Muscle of leg (tissue), 16 donors: ENCODE results near the gene FBXO33. TPM values are rescaled to one million over a fixed set of nuclear protein-coding genes. Genes with fewer than 3 reads are reported as not detected.

ENCODE experiments used
- DNase-seq: peaks from one replicate; pipeline ENCODE4 v3.0.0; 2013
- H3K27ac ChIP-seq: one replicate; pipeline ENCODE4 v1.5.1; 2013; ENCODE audit warnings: mild to moderate bottlenecking, low read length, control low read depth
- H3K27me3 ChIP-seq: one replicate; pipeline ENCODE4 v1.6.1; 2013; ENCODE audit warnings: low read length; ENCODE audit not compliant: control insufficient read depth, insufficient read depth
- H3K36me3 ChIP-seq: one replicate; pipeline ENCODE4 v1.6.1; 2013; ENCODE audit warnings: low read length; ENCODE audit not compliant: control insufficient read depth, insufficient read depth
- H3K4me1 ChIP-seq: one replicate; pipeline ENCODE4 v1.6.1; 2013; ENCODE audit warnings: low read length; ENCODE audit not compliant: control insufficient read depth, insufficient read depth
- H3K4me3 ChIP-seq: one replicate; pipeline ENCODE4 v1.5.1; 2013; ENCODE audit warnings: low read length, control low read depth
- H3K9me3 ChIP-seq: replicated peaks from 2 replicates; pipeline ENCODE4 v1.6.1; 2013; ENCODE audit warnings: low read depth, low read length; ENCODE audit not compliant: control insufficient read depth
- WGBS: methylation state at CpG from one replicate; pipeline ENCODE4 v1.1.5; 2013; ENCODE audit warnings: missing lambda C conversion rate; ENCODE audit not compliant: insufficient coverage; 5-methylcytosine and 5-hydroxymethylcytosine counted together
- long read RNA-seq, 11 donors: transcript quantifications; one replicate each; lab custom pipeline, GENCODE V29; 2026
- polyA plus RNA-seq, 8 donors: library from polyadenylated mRNA; unstranded; fragments of 120-200 nt; gene quantifications; one replicate each; pipeline versions ENCODE4 v1.2.1 to v1.2.3, GENCODE V29; 2013; ENCODE audit warnings: inconsistent platforms in 1 of 8, low replicate concordance in 1 of 8; ENCODE audit not compliant: insufficient read length in 8 of 8, insufficient read depth in 1 of 8
- total RNA-seq: library from RNA; stranded (reverse); fragments of 120-200 nt; gene quantifications from one replicate; pipeline ENCODE4 v1.2.4, GENCODE V29; 2013

Gene FBXO33
- total RNA-seq (6.2 TPM), polyA plus RNA-seq (1 to 10 TPM; 3.6 to 4.9 (median 4.5) TPM)
- long read RNA-seq, donor 1, partial matches to known transcripts, result 0 of 1 reads
- long read RNA-seq, donor 1, other reads (novel, unspliced or antisense), result 0 of 1 reads
- long read RNA-seq, donor 2, result 0 reads
- long read RNA-seq, donor 3, partial matches to known transcripts, result 0 of 1 reads
- long read RNA-seq, donor 3, other reads (novel, unspliced or antisense), result 0 of 1 reads
- long read RNA-seq, donor 4, result 0 reads
- long read RNA-seq, donor 5, result 0 reads
- long read RNA-seq, donor 6, result 0 reads
- long read RNA-seq, donor 7, result 0 reads
- long read RNA-seq, donor 8, partial matches to known transcripts, result 0 of 1 reads
- long read RNA-seq, donor 8, other reads (novel, unspliced or antisense), result 0 of 1 reads
- long read RNA-seq, donor 9, partial matches to known transcripts, result 0 of 1 reads
- long read RNA-seq, donor 9, other reads (novel, unspliced or antisense), result 0 of 1 reads
- long read RNA-seq, donor 10, partial matches to known transcripts, result 0 of 4 reads
- long read RNA-seq, donor 10, other reads (novel, unspliced or antisense), result 0 of 4 reads
- long read RNA-seq, donor 11, partial matches to known transcripts, result 0 of 2 reads
- long read RNA-seq, donor 11, other reads (novel, unspliced or antisense), result 0 of 2 reads

- Histone ChIP-seq H3K9me3 (no peaks in the 10 kb centered on the region), H3K4me3 (peak within 1 kb of the TSS; percentile 90), H3K36me3 (no peaks in the 10 kb centered on the region), H3K27ac (peak within 1 kb of the TSS; percentile 99), H3K4me1 (peaks cover 12% of the 10 kb centered on the region), H3K27me3 (no peaks in the 10 kb centered on the region)
- WGBS, result 0% methylated on average over 32 of the region's 47 CpGs
- DNase-seq, result peak; percentile 98
Observed at GRCh38 chr14:39432179-39432618, at the start of gene FBXO33. Gene FBXO33, minus strand, starts transcription at chr14:39432433. Its CDS starts 271 bp downstream, at chr14:39432162.

GRCh38 chr14:39474416-39474911 is 42.2 kb upstream of the FBXO33 start:
- Histone ChIP-seq H3K9me3 (no peaks in the 10 kb centered on the region), H3K4me3 (no peak overlapping the region), H3K36me3 (no peaks in the 10 kb centered on the region), H3K27me3 (no peaks in the 10 kb centered on the region), H3K4me1 (no peaks in the 10 kb centered on the region), H3K27ac (no peak overlapping the region)
- no CpG with 5 or more reads among the region's 1 CpG for WGBS
- no peak for DNase-seq

- Histone ChIP-seq H3K4me3 (no peak overlapping the region), H3K36me3 (no peaks in the 10 kb centered on the region), H3K27me3 (no peaks in the 10 kb centered on the region), H3K27ac (no peak overlapping the region), H3K4me1 (no peaks in the 10 kb centered on the region), H3K9me3 (no peaks in the 10 kb centered on the region)
- WGBS, result 100% methylated on average over 1 of the region's 2 CpGs
- DNase-seq, result no peak
Observed at GRCh38 chr14:39472078-39472477, 39.8 kb upstream of the FBXO33 start.

- WGBS, result 14% methylated on average over 3 of the region's 5 CpGs
Observed at GRCh38 chr14:39469094-39469710, 37.0 kb upstream of the FBXO33 start.

GRCh38 chr14:39467889-39468524 is 35.8 kb upstream of the FBXO33 start:
- no peak overlapping the region for H3K4me3 ChIP-seq
- no peaks in the 10 kb centered on the region for H3K4me1 ChIP-seq
- H3K27ac ChIP-seq, result no peak overlapping the region
- H3K9me3 ChIP-seq, result no peaks in the 10 kb centered on the region
- no peaks in the 10 kb centered on the region for H3K27me3 ChIP-seq
- WGBS, result 75% methylated on average over 5 of the region's 7 CpGs
- DNase-seq, result no peak
- no peaks in the 10 kb centered on the region for H3K36me3 ChIP-seq

More at GRCh38 chr14:39469094-39469710, 37.0 kb upstream of the FBXO33 start:
- Histone ChIP-seq H3K4me3 (no peak overlapping the region), H3K4me1 (no peaks in the 10 kb centered on the region), H3K27ac (no peak overlapping the region), H3K27me3 (no peaks in the 10 kb centered on the region), H3K9me3 (no peaks in the 10 kb centered on the region), H3K36me3 (no peaks in the 10 kb centered on the region)
- peak; percentile 9 for DNase-seq

- Histone ChIP-seq H3K36me3 (no peaks in the 10 kb centered on the region), H3K27ac (no peak overlapping the region), H3K9me3 (no peaks in the 10 kb centered on the region), H3K27me3 (no peaks in the 10 kb centered on the region), H3K4me3 (no peak overlapping the region), H3K4me1 (no peaks in the 10 kb centered on the region)
- no peak for DNase-seq
- no CpG with 5 or more reads among the region's 1 CpG for WGBS
Observed at GRCh38 chr14:39459795-39460478, 27.7 kb upstream of the FBXO33 start.

- no peak overlapping the region for H3K4me3 ChIP-seq
- H3K36me3 ChIP-seq, result no peaks in the 10 kb centered on the region
- H3K27ac ChIP-seq, result no peak overlapping the region
- no peaks in the 10 kb centered on the region for H3K9me3 ChIP-seq
- no peaks in the 10 kb centered on the region for H3K4me1 ChIP-seq
- no peaks in the 10 kb centered on the region for H3K27me3 ChIP-seq
- no peak for DNase-seq
Observed at GRCh38 chr14:39456702-39457250, 24.5 kb upstream of the FBXO33 start.

- H3K4me3 ChIP-seq, result no peak overlapping the region
- H3K27me3 ChIP-seq, result no peaks in the 10 kb centered on the region
- no CpG with 5 or more reads among the region's 2 CpGs for WGBS
- H3K36me3 ChIP-seq, result no peaks in the 10 kb centered on the region
- no peaks in the 10 kb centered on the region for H3K4me1 ChIP-seq
- DNase-seq, result no peak
- H3K27ac ChIP-seq, result no peak overlapping the region
- no peaks in the 10 kb centered on the region for H3K9me3 ChIP-seq
Observed at GRCh38 chr14:39454906-39455539, 22.8 kb upstream of the FBXO33 start.

GRCh38 chr14:39452680-39453079 is 20.4 kb upstream of the FBXO33 start:
- Histone ChIP-seq H3K4me1 (no peaks in the 10 kb centered on the region), H3K4me3 (no peak overlapping the region), H3K9me3 (no peaks in the 10 kb centered on the region), H3K27me3 (no peaks in the 10 kb centered on the region), H3K27ac (no peak overlapping the region), H3K36me3 (no peaks in the 10 kb centered on the region)
- no peak for DNase-seq
- WGBS, result no CpG with 5 or more reads among the region's 2 CpGs
